Measurements from ENCODE around the gene CEP57L1.

GRCh38 chr6:109059153-109059552 lies 36.2 kb upstream of the CEP57L1 start:
- TF ChIP-seq, protein P1, sequence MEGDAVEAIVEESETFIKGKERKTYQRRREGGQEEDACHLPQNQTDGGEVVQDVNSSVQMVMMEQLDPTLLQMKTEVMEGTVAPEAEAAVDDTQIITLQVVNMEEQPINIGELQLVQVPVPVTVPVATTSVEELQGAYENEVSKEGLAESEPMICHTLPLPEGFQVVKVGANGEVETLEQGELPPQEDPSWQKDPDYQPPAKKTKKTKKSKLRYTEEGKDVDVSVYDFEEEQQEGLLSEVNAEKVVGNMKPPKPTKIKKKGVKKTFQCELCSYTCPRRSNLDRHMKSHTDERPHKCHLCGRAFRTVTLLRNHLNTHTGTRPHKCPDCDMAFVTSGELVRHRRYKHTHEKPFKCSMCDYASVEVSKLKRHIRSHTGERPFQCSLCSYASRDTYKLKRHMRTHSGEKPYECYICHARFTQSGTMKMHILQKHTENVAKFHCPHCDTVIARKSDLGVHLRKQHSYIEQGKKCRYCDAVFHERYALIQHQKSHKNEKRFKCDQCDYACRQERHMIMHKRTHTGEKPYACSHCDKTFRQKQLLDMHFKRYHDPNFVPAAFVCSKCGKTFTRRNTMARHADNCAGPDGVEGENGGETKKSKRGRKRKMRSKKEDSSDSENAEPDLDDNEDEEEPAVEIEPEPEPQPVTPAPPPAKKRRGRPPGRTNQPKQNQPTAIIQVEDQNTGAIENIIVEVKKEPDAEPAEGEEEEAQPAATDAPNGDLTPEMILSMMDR (conservative IDR thresholded peaks at IDR 0.05; ENCODE audit: low read depth in 2 of 2): no peak
- TF ChIP-seq POLR2AphosphoS5 (IDR thresholded peaks at IDR 0.05; ENCODE audit: low read depth) (no peak), EZH2phosphoT487 (IDR thresholded peaks at IDR 0.05; ENCODE audit: unreplicated experiment) (no peak), EZH2 (IDR thresholded peaks at IDR 0.05; ENCODE audit: low read depth, unreplicated experiment) (no peak), ZNF114 (CRISPR knock-in tag; IDR thresholded peaks at IDR 0.05) (no peak), CREB1 (CRISPR knock-in tag; IDR thresholded peaks at IDR 0.05; ENCODE audit: low read depth) (no peak), ETS1 (IDR thresholded peaks at IDR 0.05) (no peak), JUNB (IDR thresholded peaks at IDR 0.05; ENCODE audit: unreplicated experiment) (no peak), NANOG (IDR thresholded peaks at IDR 0.05; ENCODE audit: borderline replicate concordance) (no peak), STAT1 (IDR thresholded peaks at IDR 0.05; ENCODE audit: unreplicated experiment) (no peak)
- TF ChIP-seq, protein P2, sequence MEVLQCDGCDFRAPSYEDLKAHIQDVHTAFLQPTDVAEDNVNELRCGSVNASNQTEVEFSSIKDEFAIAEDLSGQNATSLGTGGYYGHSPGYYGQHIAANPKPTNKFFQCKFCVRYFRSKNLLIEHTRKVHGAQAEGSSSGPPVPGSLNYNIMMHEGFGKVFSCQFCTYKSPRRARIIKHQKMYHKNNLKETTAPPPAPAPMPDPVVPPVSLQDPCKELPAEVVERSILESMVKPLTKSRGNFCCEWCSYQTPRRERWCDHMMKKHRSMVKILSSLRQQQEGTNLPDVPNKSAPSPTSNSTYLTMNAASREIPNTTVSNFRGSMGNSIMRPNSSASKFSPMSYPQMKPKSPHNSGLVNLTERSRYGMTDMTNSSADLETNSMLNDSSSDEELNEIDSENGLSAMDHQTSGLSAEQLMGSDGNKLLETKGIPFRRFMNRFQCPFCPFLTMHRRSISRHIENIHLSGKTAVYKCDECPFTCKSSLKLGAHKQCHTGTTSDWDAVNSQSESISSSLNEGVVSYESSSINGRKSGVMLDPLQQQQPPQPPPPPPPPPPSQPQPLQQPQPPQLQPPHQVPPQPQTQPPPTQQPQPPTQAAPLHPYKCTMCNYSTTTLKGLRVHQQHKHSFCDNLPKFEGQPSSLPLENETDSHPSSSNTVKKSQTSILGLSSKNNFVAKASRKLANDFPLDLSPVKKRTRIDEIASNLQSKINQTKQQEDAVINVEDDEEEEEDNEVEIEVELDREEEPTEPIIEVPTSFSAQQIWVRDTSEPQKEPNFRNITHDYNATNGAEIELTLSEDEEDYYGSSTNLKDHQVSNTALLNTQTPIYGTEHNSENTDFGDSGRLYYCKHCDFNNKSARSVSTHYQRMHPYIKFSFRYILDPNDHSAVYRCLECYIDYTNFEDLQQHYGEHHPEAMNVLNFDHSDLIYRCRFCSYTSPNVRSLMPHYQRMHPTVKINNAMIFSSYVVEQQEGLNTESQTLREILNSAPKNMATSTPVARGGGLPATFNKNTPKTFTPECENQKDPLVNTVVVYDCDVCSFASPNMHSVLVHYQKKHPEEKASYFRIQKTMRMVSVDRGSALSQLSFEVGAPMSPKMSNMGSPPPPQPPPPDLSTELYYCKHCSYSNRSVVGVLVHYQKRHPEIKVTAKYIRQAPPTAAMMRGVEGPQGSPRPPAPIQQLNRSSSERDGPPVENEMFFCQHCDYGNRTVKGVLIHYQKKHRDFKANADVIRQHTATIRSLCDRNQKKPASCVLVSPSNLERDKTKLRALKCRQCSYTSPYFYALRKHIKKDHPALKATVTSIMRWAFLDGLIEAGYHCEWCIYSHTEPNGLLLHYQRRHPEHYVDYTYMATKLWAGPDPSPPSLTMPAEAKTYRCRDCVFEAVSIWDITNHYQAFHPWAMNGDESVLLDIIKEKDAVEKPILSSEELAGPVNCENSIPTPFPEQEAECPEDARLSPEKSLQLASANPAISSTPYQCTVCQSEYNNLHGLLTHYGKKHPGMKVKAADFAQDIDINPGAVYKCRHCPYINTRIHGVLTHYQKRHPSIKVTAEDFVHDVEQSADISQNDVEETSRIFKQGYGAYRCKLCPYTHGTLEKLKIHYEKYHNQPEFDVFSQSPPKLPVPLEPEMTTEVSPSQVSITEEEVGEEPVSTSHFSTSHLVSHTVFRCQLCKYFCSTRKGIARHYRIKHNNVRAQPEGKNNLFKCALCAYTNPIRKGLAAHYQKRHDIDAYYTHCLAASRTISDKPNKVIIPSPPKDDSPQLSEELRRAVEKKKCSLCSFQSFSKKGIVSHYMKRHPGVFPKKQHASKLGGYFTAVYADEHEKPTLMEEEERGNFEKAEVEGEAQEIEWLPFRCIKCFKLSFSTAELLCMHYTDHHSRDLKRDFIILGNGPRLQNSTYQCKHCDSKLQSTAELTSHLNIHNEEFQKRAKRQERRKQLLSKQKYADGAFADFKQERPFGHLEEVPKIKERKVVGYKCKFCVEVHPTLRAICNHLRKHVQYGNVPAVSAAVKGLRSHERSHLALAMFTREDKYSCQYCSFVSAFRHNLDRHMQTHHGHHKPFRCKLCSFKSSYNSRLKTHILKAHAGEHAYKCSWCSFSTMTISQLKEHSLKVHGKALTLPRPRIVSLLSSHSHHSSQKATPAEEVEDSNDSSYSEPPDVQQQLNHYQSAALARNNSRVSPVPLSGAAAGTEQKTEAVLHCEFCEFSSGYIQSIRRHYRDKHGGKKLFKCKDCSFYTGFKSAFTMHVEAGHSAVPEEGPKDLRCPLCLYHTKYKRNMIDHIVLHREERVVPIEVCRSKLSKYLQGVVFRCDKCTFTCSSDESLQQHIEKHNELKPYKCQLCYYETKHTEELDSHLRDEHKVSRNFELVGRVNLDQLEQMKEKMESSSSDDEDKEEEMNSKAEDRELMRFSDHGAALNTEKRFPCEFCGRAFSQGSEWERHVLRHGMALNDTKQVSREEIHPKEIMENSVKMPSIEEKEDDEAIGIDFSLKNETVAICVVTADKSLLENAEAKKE (CRISPR knock-in tag; IDR thresholded peaks at IDR 0.05): no peak
- TF ChIP-seq, protein P3, sequence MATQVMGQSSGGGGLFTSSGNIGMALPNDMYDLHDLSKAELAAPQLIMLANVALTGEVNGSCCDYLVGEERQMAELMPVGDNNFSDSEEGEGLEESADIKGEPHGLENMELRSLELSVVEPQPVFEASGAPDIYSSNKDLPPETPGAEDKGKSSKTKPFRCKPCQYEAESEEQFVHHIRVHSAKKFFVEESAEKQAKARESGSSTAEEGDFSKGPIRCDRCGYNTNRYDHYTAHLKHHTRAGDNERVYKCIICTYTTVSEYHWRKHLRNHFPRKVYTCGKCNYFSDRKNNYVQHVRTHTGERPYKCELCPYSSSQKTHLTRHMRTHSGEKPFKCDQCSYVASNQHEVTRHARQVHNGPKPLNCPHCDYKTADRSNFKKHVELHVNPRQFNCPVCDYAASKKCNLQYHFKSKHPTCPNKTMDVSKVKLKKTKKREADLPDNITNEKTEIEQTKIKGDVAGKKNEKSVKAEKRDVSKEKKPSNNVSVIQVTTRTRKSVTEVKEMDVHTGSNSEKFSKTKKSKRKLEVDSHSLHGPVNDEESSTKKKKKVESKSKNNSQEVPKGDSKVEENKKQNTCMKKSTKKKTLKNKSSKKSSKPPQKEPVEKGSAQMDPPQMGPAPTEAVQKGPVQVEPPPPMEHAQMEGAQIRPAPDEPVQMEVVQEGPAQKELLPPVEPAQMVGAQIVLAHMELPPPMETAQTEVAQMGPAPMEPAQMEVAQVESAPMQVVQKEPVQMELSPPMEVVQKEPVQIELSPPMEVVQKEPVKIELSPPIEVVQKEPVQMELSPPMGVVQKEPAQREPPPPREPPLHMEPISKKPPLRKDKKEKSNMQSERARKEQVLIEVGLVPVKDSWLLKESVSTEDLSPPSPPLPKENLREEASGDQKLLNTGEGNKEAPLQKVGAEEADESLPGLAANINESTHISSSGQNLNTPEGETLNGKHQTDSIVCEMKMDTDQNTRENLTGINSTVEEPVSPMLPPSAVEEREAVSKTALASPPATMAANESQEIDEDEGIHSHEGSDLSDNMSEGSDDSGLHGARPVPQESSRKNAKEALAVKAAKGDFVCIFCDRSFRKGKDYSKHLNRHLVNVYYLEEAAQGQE (IDR thresholded peaks at IDR 0.05; ENCODE audit: unreplicated experiment): no peak

Measured in GM23338 (cell line).